Measurements from ENCODE around the gene RDH16. TPM values are rescaled to one million over a fixed set of nuclear protein-coding genes. Genes with fewer than 3 reads are reported as not detected.

Gene RDH16
- total and polyA plus RNA-seq, 2 donors (not counting 3 experiments of a cell fraction or from before 2014, with no cell fraction given) = 0.08 to 0.29 TPM

GRCh38 chr12:56947633-56948456 is 9.6 kb downstream of the RDH16 start:
- ChIA-PET CTCF (interaction anchor here (1.5 to 3.6 kb wide), 2 partner anchors 49 to 54 kb away, joined by 3 to 16 read pairs; no protein-coding TSS in a partner anchor), POLR2A (no interaction called here)
- Histone ChIP-seq H3K4me2 (ENCODE audit: insufficient read depth, low read length) (no peak overlapping the region), H3K36me3 (ENCODE audit: control insufficient read depth in 2 of 2, extremely low read depth in 1 of 2, insufficient read depth in 2 of 2, low read length in 2 of 2) (no peaks in the 10 kb centered on the region), H3K4me1 (ENCODE audit: control insufficient read depth, extremely low read depth, insufficient read depth, low read length) (no peaks in the 10 kb centered on the region), H3K27me3 (ENCODE audit: control insufficient read depth in 2 of 2, insufficient read depth in 2 of 2, low read length in 2 of 2) (peaks cover 6 to 9% of the 10 kb centered on the region in 2 experiments), H3K27ac (ENCODE audit: insufficient read depth, low read depth, low read length) (no peak overlapping the region), H3K9me1 (replicated peaks; ENCODE audit: control insufficient read depth, extremely low read depth, insufficient read depth, low read length) (no peaks in the 10 kb centered on the region), H2AFZ (ENCODE audit: low read depth, low read length) (no peak overlapping the region), H3K4me3 (replicated peaks in 1 of 3; ENCODE audit: insufficient read depth in 1 of 3, low read depth in 1 of 3, low read length in 3 of 3) (no peak overlapping the region), H3K9ac (replicated peaks; ENCODE audit: extremely low read depth, insufficient read depth, low read length) (no peak overlapping the region), H3K79me2 (ENCODE audit: control insufficient read depth, insufficient read depth, low read length) (no peaks in the 10 kb centered on the region), H3K9me3 (replicated peaks; ENCODE audit: control insufficient read depth, insufficient read depth, low read length) (no peaks in the 10 kb centered on the region), H4K20me1 (replicated peaks; ENCODE audit: control insufficient read depth, extremely low read depth, insufficient read depth, low read length) (no peaks in the 10 kb centered on the region)
- DNase-seq (ENCODE audit: low read depth, low spot score) (peak; percentile 45), FAIRE-seq (no peak)
- intact Hi-C loops (cut with micrococcal nuclease) = loop anchor here (5.0 kb wide), 1 partner anchor 54 kb away; no protein-coding TSS in a partner anchor
- dilution Hi-C loops (cut with MboI; ENCODE audit: extremely low pct_ligation_motif_present, low sequenced_read_pairs) = no loop called here
- no TSS peak for BruUV-seq (replicated peaks)
- TF ChIP-seq GATA2 (IDR thresholded peaks at IDR 0.05; ENCODE audit: insufficient read depth, insufficient read length, low read depth, low read length) = no peak
- TF ChIP-seq MAX (IDR thresholded peaks at IDR 0.05; ENCODE audit: insufficient read depth, insufficient read length) = no peak
- no peak for TF ChIP-seq EZH2 (IDR thresholded peaks at IDR 0.05; ENCODE audit: borderline replicate concordance, low read depth, low read length, severe bottlenecking)
- no peak for TF ChIP-seq FOS (IDR thresholded peaks at IDR 0.05; ENCODE audit: borderline replicate concordance, insufficient read depth, low read length)
- no peak for TF ChIP-seq CTCF (IDR thresholded peaks at IDR 0.05; ENCODE audit: extremely low read depth in 1 of 2, insufficient read depth in 1 of 2, low read depth in 1 of 2, low read length in 2 of 2)
- no peak for TF ChIP-seq MYC (IDR thresholded peaks at IDR 0.05; ENCODE audit: low read depth, low read length)
- TF ChIP-seq POLR2A (IDR thresholded peaks at IDR 0.05; ENCODE audit: low read depth, low read length) = no peak
- no peak for TF ChIP-seq POLR2AphosphoS5 (IDR thresholded peaks at IDR 0.05; ENCODE audit: insufficient read depth, low read depth, low read length)
- no peak for TF ChIP-seq JUN (IDR thresholded peaks at IDR 0.05; ENCODE audit: borderline replicate concordance, insufficient read depth, insufficient read length, low read depth)
